SIG-M5 treated with dmso at 0.1 percent for 504 hours (cell line): Measurements from ENCODE around the gene MS4A6E.
"Not testable (repeated sequence)": the region's sequence is repeated elsewhere in the genome, so short reads cannot be mapped to it uniquely, and the experiment has no call there.

Experiments used
- DNase-seq: peaks from one replicate; lab custom pipeline; 2025; ENCODE audit not compliant: unreplicated experiment; lab: John Stamatoyannopoulos, UW

Gene MS4A6E

DNA sequence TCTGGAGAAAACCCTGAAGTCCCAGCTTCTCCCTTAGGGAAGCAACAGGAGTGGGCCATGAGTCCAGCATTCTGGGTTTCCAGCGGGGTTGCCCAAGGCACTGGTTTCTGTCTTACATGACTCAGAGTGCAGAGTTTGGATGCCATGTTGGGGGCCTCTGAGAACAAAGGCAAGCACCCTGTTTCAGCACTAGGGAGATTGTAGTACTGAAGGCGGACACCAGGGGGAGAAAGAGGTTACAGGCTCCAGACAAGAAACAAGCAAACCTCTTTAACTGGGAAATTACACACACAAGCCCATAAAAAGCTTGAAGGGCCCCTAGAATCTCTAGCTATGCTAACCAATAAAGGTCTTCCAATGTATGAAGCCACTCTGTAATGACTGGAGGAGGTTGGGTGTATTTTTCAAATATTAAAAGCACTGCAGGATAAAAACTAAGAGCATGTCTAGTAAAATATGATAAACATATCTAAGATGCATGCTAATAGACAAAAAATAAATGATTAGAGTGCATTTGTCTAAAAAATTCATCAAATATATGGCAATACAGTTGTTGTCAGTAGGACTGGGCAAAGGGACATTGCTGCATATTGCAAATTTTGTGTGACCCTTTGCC is 7.1 kb downstream of the MS4A6E start:
- DNase-seq, result peak; percentile 72

DNA sequence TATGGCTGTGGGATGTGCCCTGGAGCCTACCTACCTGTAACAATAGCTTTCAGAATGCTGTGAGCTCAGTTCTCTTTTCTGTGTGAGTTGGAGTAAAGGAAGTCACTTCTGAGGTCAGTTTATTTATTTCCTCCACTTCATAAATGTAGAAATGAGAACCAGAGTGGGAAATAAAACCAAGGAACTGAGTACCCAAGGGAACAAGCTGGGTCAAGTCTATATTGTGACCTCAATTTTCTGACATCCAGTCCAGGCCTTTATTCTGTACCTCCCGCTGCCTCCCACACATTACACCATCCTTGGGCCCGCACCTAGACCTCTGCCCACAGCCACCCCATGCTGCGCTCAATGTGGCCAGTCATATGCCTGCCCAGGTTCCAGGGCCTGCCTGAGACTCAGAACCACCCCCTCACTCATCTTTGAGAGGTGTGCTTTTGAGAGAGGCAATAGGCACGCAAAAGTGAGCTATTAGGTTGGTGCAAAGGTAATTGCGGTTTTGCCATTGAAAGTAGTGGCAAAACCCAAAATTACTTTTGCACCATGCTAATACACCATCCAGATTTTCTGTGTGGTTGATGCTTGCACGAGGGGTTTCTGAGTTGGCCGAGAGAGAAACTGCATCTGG is 9.8 kb downstream of the MS4A6E start:
- no peak for DNase-seq

DNA sequence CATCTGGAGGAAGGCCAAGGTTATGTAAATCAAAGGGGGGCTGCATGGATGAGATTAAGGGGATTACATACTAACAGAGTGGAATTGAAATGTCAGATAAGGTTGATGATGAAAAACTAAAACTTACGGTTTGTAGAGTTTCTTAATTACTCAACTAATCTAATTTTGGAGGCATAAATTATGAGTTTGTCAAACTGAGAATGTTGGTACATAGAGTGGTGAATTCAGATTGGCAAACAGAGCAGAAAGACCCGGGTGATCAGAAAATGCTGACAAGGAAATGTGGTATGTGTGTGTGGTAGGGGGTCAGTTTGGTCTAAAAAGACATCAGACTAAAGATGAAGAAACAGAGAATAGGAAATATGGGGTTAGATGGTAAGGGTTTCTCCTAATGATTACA is 11.0 kb downstream of the MS4A6E start:
- no peak for DNase-seq

- no peak for DNase-seq
Measured at GRCh38 chr11:60339356-60339755, 12.3 kb downstream of the MS4A6E start.

- DNase-seq, result peak; percentile 14
Measured at GRCh38 chr11:60343094-60343704, 16.1 kb downstream of the MS4A6E start.

- DNase-seq, result no peak
Measured at GRCh38 chr11:60344146-60344545, 17.1 kb downstream of the MS4A6E start.

GRCh38 chr11:60345489-60345888 is 18.4 kb downstream of the MS4A6E start:
- peak; percentile 23 for DNase-seq

DNA sequence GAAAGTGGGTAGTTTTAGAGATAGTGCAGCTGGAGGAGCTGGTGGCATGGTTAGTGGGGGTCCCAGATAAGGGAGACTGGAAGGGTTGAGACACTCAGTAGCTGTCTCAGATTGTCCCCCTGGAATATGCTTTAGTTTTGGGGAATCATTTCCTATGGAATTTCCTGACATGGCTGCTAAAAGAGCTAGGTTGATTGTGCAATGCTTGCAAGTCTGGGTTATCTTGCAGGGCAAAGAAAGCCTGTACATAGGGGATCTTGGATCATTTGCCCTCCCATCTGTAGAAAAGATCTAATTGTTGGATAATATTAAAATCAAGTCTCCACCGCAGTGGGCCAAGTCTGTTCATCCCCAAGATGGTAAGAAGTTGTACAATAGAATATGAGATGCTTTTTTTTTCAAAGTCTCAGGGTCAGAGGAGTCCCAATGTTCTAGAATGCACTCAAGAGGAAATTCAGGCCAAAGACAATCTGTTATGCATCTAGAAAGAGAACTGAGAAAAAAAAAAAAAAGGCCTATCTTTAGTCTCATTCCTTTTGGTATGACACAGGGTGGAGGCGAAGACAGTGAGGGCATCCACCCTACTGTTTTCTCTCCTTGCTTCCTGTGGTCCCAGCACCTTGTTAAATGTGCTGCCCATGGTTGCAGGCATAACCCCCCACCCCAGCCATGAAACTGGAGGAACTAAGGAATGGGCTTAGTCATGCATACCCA is 20.2 kb downstream of the MS4A6E start:
- no peak for DNase-seq

GRCh38 chr11:60348116-60348515 is 21.1 kb downstream of the MS4A6E start:
- DNase-seq, result peak; percentile 2

GRCh38 chr11:60349990-60350389 is 22.9 kb downstream of the MS4A6E start:
- DNase-seq, result peak; percentile 41

GRCh38 chr11:60357771-60358170 is 30.7 kb downstream of the MS4A6E start:
- DNase-seq, result no peak

DNA sequence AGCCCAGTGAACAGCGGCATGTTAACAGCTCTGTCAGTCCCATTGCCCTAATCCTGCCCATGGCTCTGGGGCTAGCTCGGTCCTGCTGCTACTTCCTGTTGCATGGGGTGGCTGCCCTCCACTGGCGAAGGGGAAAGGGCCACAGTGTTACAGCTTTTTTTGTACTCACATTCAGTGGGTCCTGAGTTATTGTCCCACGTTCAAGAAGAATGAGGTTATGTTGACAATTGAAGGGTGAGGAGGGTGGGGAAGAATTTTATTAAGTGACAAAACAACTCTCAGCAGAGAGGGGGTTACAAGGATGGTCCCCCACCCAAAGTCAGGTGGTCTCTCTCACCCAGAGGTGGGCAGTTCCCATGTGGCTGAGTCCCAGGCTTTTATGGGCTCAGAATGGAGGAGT is 33.6 kb downstream of the MS4A6E start:
- DNase-seq, result no peak

DNA sequence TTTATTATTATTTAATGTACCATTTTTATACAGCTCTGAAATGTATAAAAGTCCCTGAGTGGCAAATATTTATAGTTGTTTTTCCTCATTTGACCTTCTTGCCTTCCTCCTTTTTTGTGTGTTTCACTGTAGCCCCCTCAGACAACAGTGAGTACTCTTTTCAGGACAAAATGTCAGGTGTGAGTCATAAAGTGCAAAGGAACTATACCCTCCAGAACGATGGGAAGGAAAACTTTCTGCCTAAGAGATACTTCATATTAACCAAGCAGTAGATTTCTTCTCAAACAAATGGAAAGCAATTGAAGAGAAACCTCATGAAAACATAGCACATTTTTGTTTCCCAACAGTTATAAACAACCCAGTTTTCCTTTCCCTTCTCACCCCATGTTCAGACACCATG is 35.2 kb downstream of the MS4A6E start:
- no peak for DNase-seq

DNA sequence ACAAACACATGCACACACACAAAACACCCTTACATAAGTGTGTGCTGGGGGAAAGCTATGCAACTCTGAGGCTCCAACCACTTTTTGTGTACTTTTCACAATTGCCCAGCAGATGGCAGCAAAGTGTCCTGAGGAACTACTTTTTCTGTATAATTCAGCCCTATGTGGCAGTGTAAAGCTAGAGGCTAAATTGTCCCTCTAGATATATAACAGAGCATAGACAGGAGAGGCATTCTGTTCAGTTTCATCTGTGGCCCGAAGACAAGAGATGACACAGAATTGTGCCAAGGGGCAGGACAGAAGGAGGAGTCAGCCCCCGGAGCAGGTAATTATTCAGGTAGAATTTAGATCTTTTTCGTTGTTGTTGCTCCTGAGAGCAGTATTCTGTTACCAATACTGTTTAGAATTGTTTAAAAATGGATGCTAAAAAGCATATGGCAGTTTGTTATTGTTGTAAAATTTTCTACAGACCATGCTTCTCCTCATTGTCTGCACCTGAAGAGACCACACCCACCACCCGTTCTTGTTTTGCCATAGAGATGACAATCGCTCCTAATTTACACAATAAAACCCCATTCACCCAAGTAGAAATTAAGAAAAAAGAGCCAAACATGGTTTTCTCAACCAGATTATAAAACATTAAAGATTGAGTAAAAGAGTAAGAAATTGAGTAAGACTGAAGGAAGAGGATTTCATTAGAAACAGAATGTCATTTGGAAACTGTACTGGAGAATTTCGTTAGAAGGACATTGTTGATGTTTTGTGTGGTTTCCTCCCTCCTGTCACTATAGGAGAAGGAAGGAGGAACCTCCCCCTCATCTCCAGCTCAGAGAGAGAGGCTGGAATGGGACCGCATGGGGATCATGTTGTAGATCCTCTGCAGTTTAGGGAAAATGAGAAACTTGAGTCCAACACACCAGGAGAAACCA is 36.8 kb downstream of the MS4A6E start:
- DNase-seq, result peak; percentile 85

GRCh38 chr11:60366262-60366904 is 39.3 kb downstream of the MS4A6E start:
- not testable (repeated sequence) for DNase-seq

GRCh38 chr11:60367009-60367408 is 40.0 kb downstream of the MS4A6E start:
- DNase-seq, result peak; percentile 30

DNA sequence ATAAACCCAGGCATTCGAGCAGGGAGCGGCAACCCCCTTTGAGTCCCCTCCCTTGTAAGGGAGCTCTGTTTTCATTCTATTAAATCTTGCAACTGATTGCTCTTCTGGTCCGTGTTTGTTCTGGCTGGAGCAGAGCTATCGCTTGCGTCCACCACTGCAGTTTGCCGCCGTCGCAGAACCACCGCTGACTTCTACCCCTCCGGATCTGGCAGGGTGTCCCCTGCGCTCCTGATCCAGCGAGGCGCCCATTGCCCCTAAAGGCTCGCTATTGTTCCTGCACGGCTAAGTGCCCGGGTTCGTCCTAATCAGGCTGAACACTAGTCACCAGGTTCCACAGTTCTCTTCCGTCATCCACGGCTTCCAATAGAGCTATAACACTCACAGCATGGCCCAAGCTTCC is 40.8 kb downstream of the MS4A6E start:
- no peak for DNase-seq

DNA sequence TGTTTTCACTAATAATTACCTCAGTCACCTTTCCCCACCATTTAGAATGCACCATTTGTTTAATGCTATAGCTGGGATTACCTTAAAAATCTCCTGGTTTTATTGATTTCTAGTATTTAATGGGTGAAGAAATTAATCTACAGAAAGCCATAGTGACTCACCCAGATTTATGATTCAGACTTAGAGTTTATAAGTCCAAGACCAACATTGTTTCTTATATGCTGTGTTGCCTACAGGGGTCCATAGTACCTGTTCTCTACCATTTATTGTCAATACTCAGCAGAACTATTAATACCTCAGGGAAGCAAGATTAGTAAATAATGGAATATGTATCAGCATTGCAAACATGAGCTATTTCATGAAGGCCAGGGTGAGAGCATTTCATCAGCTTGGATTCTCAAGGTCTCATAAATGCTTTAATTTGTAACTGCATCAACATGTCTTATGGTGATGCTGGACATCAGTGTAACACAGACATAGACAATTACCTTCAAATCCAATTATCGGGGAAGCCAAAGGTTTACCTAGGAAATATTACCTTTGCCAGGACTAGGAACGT is 43.3 kb downstream of the MS4A6E start:
- no peak for DNase-seq

GRCh38 chr11:60370811-60371298 is 43.8 kb downstream of the MS4A6E start:
- DNase-seq, result peak; percentile 47

DNA sequence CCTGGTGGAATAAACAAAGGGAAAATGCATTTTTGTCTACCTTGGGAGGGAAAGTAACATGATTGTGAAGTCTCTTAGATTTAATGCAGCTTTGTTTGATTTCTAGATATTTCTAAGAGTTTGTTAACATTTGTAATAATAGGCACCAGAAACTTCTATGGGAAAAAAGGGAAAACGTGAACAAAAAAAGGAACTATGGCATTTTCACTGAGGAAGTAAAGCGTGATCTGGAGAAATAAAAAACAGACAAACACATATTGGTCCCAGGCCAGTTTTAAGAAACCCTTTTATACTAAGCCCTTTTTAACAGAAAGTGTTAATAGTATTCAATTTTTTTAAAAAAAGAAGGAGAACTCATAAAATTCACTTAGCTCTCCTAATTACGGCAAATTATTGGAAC is 44.3 kb downstream of the MS4A6E start:
- DNase-seq, result no peak
